ENCODE data around the gene ARMC8.

DNA sequence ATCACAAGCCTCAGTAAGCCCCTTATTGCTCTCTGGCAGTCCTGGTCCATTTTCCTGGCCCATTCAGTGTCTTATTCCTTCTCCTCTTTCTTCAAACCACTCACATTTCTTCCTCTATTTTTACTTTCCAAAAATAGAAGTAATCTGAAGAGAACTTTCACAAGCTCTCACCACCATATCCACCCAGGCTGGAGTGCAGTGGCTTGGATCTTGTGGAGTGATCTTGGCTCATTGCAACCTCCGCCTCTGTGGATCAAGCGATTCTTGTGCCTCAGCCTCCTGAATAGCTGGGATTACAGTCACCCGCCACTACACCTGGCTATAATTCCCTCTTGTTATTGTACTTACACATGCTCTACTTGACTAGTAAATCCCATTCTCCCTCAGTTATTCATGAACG, 16.8 kb downstream of the ARMC8 start:
- TF ChIP-seq MAFK (IDR thresholded peaks at IDR 0.05; ENCODE audit: low read depth, low read length) (no peak), CTBP2 (IDR thresholded peaks at IDR 0.05; ENCODE audit: borderline replicate concordance, insufficient read depth, insufficient read length, low read length) (no peak), EZH2 (IDR thresholded peaks at IDR 0.05; ENCODE audit: low read depth, low read length, severe bottlenecking) (no peak), SIN3A (conservative IDR thresholded peaks at IDR 0.05 in 1 of 2, IDR thresholded peaks at IDR 0.05 in 1 of 2; ENCODE audit: low read depth in 1 of 2, low read length in 2 of 2) (no peak), RFX5 (IDR thresholded peaks at IDR 0.05; ENCODE audit: borderline replicate concordance, low read depth, low read length) (no peak), RAD21 (IDR thresholded peaks at IDR 0.05 in 1 of 2, conservative IDR thresholded peaks at IDR 0.05 in 1 of 2; ENCODE audit: low read depth in 2 of 2, low read length in 2 of 2) (no peak), SUZ12 (IDR thresholded peaks at IDR 0.05; ENCODE audit: low read length) (no peak), KDM1A (IDR thresholded peaks at IDR 0.05; ENCODE audit: borderline replicate concordance, low read length) (no peak), CHD2 (IDR thresholded peaks at IDR 0.05; ENCODE audit: low read length) (no peak), CBX5 (IDR thresholded peaks at IDR 0.05; ENCODE audit: low read depth, low read length) (no peak), ZNF274 (IDR thresholded peaks at IDR 0.05; ENCODE audit: borderline replicate concordance, extremely low read depth, low read length) (no peak), TAF1 (IDR thresholded peaks at IDR 0.05; ENCODE audit: low read depth, low read length) (no peak)
- TF ChIP-seq, protein P1, sequence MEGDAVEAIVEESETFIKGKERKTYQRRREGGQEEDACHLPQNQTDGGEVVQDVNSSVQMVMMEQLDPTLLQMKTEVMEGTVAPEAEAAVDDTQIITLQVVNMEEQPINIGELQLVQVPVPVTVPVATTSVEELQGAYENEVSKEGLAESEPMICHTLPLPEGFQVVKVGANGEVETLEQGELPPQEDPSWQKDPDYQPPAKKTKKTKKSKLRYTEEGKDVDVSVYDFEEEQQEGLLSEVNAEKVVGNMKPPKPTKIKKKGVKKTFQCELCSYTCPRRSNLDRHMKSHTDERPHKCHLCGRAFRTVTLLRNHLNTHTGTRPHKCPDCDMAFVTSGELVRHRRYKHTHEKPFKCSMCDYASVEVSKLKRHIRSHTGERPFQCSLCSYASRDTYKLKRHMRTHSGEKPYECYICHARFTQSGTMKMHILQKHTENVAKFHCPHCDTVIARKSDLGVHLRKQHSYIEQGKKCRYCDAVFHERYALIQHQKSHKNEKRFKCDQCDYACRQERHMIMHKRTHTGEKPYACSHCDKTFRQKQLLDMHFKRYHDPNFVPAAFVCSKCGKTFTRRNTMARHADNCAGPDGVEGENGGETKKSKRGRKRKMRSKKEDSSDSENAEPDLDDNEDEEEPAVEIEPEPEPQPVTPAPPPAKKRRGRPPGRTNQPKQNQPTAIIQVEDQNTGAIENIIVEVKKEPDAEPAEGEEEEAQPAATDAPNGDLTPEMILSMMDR (IDR thresholded peaks at IDR 0.05; ENCODE audit: control extremely low read depth in 1 of 3, insufficient read depth in 1 of 3, low read depth in 1 of 3, low read length in 3 of 3) = no peak

Measured in H1 (cell line).